HUES48 (cell line): ENCODE measurements around the gene BEST4.
A peak's percentile ranks its signal among the peaks of the same experiment; 100 is the strongest.

Experiments
- H3K27ac ChIP-seq: one replicate; pipeline ENCODE4 v1.7.0; 2013; ENCODE audit warnings: low read depth, low read length, inconsistent platforms
- H3K27me3 ChIP-seq: 2 replicates; pipeline ENCODE4 v1.6.1; 2013; ENCODE audit warnings: mild to moderate bottlenecking, low read length; ENCODE audit not compliant: control insufficient read depth, insufficient read depth
- H3K36me3 ChIP-seq: 2 replicates; pipeline ENCODE4 v1.6.1; 2013; ENCODE audit warnings: low read length; ENCODE audit not compliant: control insufficient read depth, insufficient read depth
- H3K4me1 ChIP-seq: 2 replicates; pipeline ENCODE4 v1.6.1; 2013; ENCODE audit warnings: mild to moderate bottlenecking, low read length; ENCODE audit not compliant: control insufficient read depth, insufficient read depth
- H3K4me3 ChIP-seq: 2 replicates; pipeline ENCODE4 v1.5.1; 2013; ENCODE audit warnings: mild to moderate bottlenecking, low read depth, low read length
- H3K9ac ChIP-seq: 2 replicates; pipeline ENCODE4 v1.6.1; 2013; ENCODE audit warnings: mild to moderate bottlenecking, low read depth, low read length, moderate library complexity
- H3K9me3 ChIP-seq: 2 replicates; pipeline ENCODE4 v1.6.1; 2013; ENCODE audit warnings: low read length; ENCODE audit not compliant: control insufficient read depth, insufficient read depth

Gene BEST4

DNA sequence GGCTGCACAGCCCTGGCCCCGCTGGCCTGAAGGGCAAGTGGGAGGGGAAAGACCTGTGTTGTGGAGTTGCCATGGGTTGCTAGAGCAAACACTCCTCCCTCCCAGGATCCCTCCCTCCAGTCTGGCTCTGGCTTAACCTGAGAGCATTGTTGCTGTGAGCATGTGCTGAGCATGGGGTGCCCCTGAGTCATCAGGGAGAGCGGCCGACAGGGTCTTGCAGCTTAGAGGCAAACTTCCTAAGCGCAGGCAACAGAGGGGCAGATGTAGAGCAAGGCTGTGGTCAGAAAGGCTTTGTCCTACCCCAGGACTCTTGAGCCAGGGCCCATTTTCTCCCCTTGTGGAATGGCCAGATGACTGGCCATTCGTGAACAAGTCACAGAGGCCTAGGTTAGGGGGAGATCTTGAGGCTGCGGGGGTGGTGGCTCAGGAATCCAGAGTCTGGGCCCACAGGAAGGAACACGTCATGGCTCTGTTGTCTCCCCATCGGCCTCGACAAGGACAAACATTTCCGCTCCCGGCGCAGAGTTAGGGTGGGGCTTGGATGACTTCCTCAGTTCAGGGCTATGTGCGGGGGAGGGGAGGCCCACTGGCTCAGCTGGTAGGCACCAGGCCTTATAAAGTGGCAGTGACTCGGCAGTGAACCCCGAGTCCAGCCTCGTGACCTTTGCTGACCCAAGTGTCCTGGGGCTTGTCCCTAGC lies 19.5 kb upstream of the BEST4 start:
- peak overlapping the region; percentile 67 for H3K9ac ChIP-seq
- H3K4me3 ChIP-seq, result no peak overlapping the region
- no peaks in the 10 kb centered on the region for H3K9me3 ChIP-seq
- peak overlapping the region; percentile 98 for H3K27ac ChIP-seq
- H3K27me3 ChIP-seq, result no peaks in the 10 kb centered on the region
- peaks cover 33% of the 10 kb centered on the region for H3K4me1 ChIP-seq
- peaks cover 33% of the 10 kb centered on the region for H3K36me3 ChIP-seq

DNA sequence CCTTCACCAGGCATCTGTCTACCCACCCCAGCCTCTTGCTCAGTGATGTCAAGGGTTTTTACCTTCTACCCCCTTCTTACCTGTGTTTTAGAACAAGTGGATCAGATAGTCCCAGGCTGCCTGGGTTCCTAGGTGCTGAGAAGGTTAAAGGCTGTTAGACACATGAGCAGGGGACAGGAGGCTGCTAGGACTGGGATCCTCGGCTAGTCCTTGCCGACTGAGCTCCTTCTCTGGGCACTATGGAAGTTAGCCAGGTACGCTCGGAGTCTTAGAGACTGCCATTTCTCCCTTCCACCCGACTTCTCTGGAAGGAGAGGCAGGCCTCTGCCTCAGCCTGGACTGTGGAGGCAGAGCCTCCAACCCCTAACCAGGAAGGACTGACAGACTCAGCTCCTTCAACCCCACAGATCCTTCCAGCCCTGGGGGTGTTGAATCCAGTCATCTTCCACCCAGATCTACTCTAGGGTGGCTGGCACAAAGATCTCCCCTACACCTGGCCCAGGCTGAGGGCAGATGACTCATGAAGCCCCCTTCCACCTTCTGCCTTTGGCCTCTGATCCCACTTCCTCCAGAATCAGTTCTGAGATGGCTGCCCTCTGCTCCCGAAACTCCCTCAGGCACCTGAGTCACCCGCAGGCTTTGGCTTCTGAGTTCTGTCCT lies 18.9 kb upstream of the BEST4 start, which contains the start of gene DYNLT4:
TSS of gene DYNLT4 (minus strand) at position 648 of the 660 bp plus-strand sequence. CDS start 683 bp downstream, outside the sequence.
- H3K27me3 ChIP-seq, result no peaks in the 10 kb centered on the region
- no peak within 1 kb of the TSS for H3K4me3 ChIP-seq
- peaks cover 39% of the 10 kb centered on the region for H3K36me3 ChIP-seq
- no peaks in the 10 kb centered on the region for H3K9me3 ChIP-seq
- peak within 1 kb of the TSS; percentile 98 for H3K27ac ChIP-seq
- H3K9ac ChIP-seq, result peak within 1 kb of the TSS; percentile 67
- peaks cover 33% of the 10 kb centered on the region for H3K4me1 ChIP-seq

GRCh38 chr1:44806025-44806703 lies 18.2 kb upstream of the BEST4 start:
- Histone ChIP-seq H3K4me1 (peaks cover 33% of the 10 kb centered on the region), H3K27ac (peak overlapping the region; percentile 98), H3K36me3 (peaks cover 40% of the 10 kb centered on the region), H3K9ac (no peak overlapping the region), H3K27me3 (no peaks in the 10 kb centered on the region), H3K9me3 (no peaks in the 10 kb centered on the region), H3K4me3 (no peak overlapping the region)

DNA sequence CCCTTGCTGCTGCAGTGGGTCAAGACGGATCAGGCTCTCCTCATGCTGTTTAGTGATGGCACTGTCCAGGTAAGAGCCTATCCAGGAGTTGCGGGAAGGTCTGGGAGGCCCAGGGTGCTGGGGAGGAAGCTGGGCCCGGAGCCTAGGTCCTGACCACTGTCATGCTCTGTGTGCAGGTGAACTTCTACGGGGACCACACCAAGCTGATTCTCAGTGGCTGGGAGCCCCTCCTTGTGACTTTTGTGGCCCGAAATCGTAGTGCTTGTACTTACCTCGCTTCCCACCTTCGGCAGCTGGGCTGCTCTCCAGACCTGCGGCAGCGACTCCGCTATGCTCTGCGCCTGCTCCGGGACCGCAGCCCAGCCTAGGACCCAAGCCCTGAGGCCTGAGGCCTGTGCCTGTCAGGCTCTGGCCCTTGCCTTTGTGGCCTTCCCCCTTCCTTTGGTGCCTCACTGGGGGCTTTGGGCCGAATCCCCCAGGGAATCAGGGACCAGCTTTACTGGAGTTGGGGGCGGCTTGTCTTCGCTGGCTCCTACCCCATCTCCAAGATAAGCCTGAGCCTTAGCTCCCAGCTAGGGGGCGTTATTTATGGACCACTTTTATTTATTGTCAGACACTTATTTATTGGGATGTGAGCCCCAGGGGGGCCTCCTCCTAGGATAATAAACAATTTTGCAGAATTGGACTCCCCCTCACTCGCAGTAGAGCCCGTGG lies 17.5 kb upstream of the BEST4 start:
- H3K9ac ChIP-seq, result no peak overlapping the region

DNA sequence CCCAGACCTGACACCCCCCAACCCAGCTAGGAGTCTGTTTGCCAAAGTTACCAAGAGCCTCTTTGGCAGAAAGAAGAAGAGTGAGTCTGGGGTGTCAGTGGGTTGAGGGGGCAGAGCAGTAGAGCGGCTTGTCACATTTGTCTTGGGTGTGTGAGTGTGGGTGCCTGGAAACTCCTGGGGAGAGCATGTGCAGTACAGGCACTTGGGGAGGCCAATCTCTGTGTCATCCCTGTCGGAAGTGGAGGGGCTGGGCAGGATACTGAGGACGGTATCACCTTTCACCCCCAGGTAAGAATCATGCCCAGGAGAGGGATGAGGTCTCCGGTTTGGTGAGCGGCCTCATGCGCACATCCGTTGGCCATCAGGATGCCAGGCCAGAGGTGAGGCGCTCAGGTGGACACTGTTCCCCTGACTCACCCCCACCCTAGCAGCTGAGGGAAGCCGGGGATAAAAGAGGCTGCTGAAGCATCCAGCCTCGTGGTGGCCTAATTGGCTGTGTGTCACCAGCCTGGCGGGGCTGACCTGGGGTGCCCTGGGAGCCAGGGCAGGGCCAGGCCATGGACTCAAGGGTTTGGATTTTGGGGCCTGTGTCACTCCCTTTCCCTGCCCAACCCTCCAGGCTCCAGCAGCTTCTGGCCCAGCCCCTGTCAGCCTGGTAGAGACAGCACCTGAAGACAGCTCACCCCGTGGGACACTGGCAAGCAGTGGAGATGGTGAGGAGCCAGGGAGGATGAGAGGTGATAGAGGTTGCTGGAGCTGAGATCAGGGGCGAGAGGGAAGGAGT lies 15.5 kb upstream of the BEST4 start:
- Histone ChIP-seq H3K9me3 (no peaks in the 10 kb centered on the region), H3K27ac (no peak overlapping the region), H3K4me3 (no peak overlapping the region), H3K4me1 (peaks cover 19% of the 10 kb centered on the region), H3K36me3 (peaks cover 40% of the 10 kb centered on the region), H3K27me3 (peaks cover 4% of the 10 kb centered on the region), H3K9ac (no peak overlapping the region)

More for the DNA sequence above, 17.5 kb upstream of the BEST4 start:
- Histone ChIP-seq H3K27me3 (peaks cover 4% of the 10 kb centered on the region), H3K4me3 (no peak overlapping the region), H3K27ac (no peak overlapping the region), H3K9me3 (no peaks in the 10 kb centered on the region), H3K4me1 (peaks cover 33% of the 10 kb centered on the region), H3K36me3 (peaks cover 40% of the 10 kb centered on the region)

DNA sequence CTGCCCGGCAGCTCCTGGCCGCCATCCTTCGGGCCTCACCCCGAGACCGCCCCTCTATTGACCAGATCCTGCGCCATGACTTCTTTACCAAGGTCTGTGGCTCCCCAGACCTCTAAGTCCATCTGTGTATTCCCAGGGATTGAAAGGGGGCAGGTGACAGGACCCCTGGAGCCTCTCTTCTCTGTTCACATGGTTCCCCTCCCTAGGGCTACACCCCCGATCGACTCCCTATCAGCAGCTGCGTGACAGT lies 15.0 kb upstream of the BEST4 start:
- peaks cover 14% of the 10 kb centered on the region for H3K4me1 ChIP-seq
- no peaks in the 10 kb centered on the region for H3K9me3 ChIP-seq
- H3K4me3 ChIP-seq, result no peak overlapping the region
- no peak overlapping the region for H3K27ac ChIP-seq
- H3K27me3 ChIP-seq, result peaks cover 4% of the 10 kb centered on the region
- no peak overlapping the region for H3K9ac ChIP-seq
- H3K36me3 ChIP-seq, result peaks cover 40% of the 10 kb centered on the region

- peaks cover 40% of the 10 kb centered on the region for H3K36me3 ChIP-seq
- no peak overlapping the region; the same call in 1 of the 2 replicates for H3K4me3 ChIP-seq
- H3K9me3 ChIP-seq, result no peaks in the 10 kb centered on the region
- peaks cover 4% of the 10 kb centered on the region for H3K27me3 ChIP-seq
- H3K27ac ChIP-seq, result no peak overlapping the region
- H3K4me1 ChIP-seq, result peaks cover 9% of the 10 kb centered on the region
- H3K9ac ChIP-seq, result no peak overlapping the region
Observed at GRCh38 chr1:44802306-44803061, 14.5 kb upstream of the BEST4 start.

- no peak overlapping the region; the same call in 1 of the 2 replicates for H3K4me3 ChIP-seq
- no peak overlapping the region for H3K27ac ChIP-seq
- H3K36me3 ChIP-seq, result peaks cover 37% of the 10 kb centered on the region
- no peaks in the 10 kb centered on the region for H3K9me3 ChIP-seq
- H3K27me3 ChIP-seq, result peaks cover 4% of the 10 kb centered on the region
- no peak overlapping the region for H3K9ac ChIP-seq
- H3K4me1 ChIP-seq, result peaks cover under 1% of the 10 kb centered on the region
Observed at GRCh38 chr1:44801491-44802305, 13.7 kb upstream of the BEST4 start.

GRCh38 chr1:44799770-44800584 lies 12.0 kb upstream of the BEST4 start, which contains the start of gene PLK3:
TSS of gene PLK3 (plus strand) at chr1:44800377. CDS start at chr1:44800464, 87 bp downstream.
- Histone ChIP-seq H3K27ac (peak within 1 kb of the TSS; percentile 98), H3K27me3 (peaks cover 4% of the 10 kb centered on the region), H3K36me3 (peaks cover 27% of the 10 kb centered on the region), H3K4me3 (peak within 1 kb of the TSS; percentile 75), H3K4me1 (no peaks in the 10 kb centered on the region), H3K9ac (peak within 1 kb of the TSS; percentile 89), H3K9me3 (no peaks in the 10 kb centered on the region)
